ENCODE results near the gene ZNF625. TPM values are rescaled to one million over a fixed set of nuclear protein-coding genes. Genes with fewer than 3 reads are reported as not detected.

Gene ZNF625
- total RNA-seq, 1 donor from 2014 or later: 4.0 TPM

- no peaks in the 10 kb centered on the region for H3K27me3 ChIP-seq (ENCODE audit: low read depth)
- intact Hi-C loops (cut with micrococcal nuclease): no loop called here
- peaks cover 54% of the 10 kb centered on the region for H3K4me1 ChIP-seq
- peaks cover 7% of the 10 kb centered on the region for H3K36me3 ChIP-seq
- H3K9me3 ChIP-seq (replicated peaks): no peaks in the 10 kb centered on the region
- peak; percentile 96 for DNase-seq
- TF ChIP-seq, protein P1, sequence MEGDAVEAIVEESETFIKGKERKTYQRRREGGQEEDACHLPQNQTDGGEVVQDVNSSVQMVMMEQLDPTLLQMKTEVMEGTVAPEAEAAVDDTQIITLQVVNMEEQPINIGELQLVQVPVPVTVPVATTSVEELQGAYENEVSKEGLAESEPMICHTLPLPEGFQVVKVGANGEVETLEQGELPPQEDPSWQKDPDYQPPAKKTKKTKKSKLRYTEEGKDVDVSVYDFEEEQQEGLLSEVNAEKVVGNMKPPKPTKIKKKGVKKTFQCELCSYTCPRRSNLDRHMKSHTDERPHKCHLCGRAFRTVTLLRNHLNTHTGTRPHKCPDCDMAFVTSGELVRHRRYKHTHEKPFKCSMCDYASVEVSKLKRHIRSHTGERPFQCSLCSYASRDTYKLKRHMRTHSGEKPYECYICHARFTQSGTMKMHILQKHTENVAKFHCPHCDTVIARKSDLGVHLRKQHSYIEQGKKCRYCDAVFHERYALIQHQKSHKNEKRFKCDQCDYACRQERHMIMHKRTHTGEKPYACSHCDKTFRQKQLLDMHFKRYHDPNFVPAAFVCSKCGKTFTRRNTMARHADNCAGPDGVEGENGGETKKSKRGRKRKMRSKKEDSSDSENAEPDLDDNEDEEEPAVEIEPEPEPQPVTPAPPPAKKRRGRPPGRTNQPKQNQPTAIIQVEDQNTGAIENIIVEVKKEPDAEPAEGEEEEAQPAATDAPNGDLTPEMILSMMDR (IDR thresholded peaks at IDR 0.05; ENCODE audit: borderline replicate concordance): no peak
- peak within 1 kb of the TSS; percentile 97 for H3K27ac ChIP-seq (replicated peaks)
- H3K4me3 ChIP-seq: peak within 1 kb of the TSS; percentile 98
Measured at GRCh38 chr19:12162882-12163806, 6.6 kb upstream of the ZNF625 start, which contains the start of gene ZNF136. Gene ZNF136, plus strand, starts transcription at chr19:12163096. Its CDS starts 108 bp downstream, at chr19:12163204.

- Histone ChIP-seq H3K4me1 (peaks cover 54% of the 10 kb centered on the region), H3K27ac (replicated peaks) (peak overlapping the region; percentile 97), H3K27me3 (ENCODE audit: low read depth) (no peaks in the 10 kb centered on the region), H3K9me3 (replicated peaks) (no peaks in the 10 kb centered on the region), H3K36me3 (peaks cover 7% of the 10 kb centered on the region), H3K4me3 (peak overlapping the region; percentile 98)
- DNase-seq: no peak
- intact Hi-C loops (cut with micrococcal nuclease): no loop called here
- TF ChIP-seq, protein P1 (IDR thresholded peaks at IDR 0.05; ENCODE audit: borderline replicate concordance): no peak
Measured at GRCh38 chr19:12162513-12162881, 6.0 kb upstream of the ZNF625 start.

GRCh38 chr19:12159773-12160414, 3.4 kb upstream of the ZNF625 start:
- TF ChIP-seq, protein P1 (IDR thresholded peaks at IDR 0.05; ENCODE audit: borderline replicate concordance): no peak
- H3K9me3 ChIP-seq (replicated peaks): no peaks in the 10 kb centered on the region
- intact Hi-C loops (cut with micrococcal nuclease): no loop called here
- no peak overlapping the region for H3K27ac ChIP-seq (replicated peaks)
- no peak for DNase-seq
- H3K4me1 ChIP-seq: peaks cover 53% of the 10 kb centered on the region
- H3K36me3 ChIP-seq: peaks cover 3% of the 10 kb centered on the region
- no peaks in the 10 kb centered on the region for H3K27me3 ChIP-seq (ENCODE audit: low read depth)
- no peak overlapping the region for H3K4me3 ChIP-seq

DNA sequence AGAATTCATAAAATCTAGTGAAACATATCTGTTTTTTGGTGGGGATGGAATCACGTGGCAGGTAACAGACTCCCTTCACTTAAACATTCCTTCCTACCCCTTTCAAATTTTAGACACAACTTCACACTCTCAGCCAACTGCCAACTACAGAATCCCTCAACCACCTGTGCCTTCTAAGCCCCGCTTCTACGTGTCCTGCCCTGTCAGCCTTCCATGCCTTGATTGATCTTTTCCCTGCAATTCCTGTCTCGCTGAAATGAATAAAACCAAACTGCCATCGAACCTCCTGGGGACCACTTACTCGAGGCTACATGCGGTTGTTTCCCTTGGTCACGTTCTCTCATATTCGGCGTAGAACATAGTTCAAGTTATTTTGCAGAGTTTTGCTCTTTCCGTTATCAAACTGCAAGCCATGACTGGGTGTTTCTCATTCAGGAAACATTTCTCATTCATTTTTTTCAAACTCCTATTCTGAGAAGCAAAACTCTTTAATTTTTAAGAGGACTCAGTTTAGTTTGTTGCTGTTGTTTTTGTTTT, 1.1 kb downstream of the ZNF625 start:
- Histone ChIP-seq H3K9me3 (replicated peaks) (no peaks in the 10 kb centered on the region), H3K4me3 (peak overlapping the region; percentile 89), H3K27ac (replicated peaks) (peak overlapping the region; percentile 87), H3K27me3 (ENCODE audit: low read depth) (no peaks in the 10 kb centered on the region), H3K36me3 (peaks cover 25% of the 10 kb centered on the region), H3K4me1 (peaks cover 25% of the 10 kb centered on the region)
- intact Hi-C loops (cut with micrococcal nuclease): no loop called here
- TF ChIP-seq, protein P1 (IDR thresholded peaks at IDR 0.05; ENCODE audit: borderline replicate concordance): no peak
- no peak for DNase-seq

- H3K27me3 ChIP-seq (ENCODE audit: low read depth): no peaks in the 10 kb centered on the region
- DNase-seq: no peak
- peaks cover 16% of the 10 kb centered on the region for H3K9me3 ChIP-seq (replicated peaks)
- intact Hi-C loops (cut with micrococcal nuclease): no loop called here
- peaks cover 54% of the 10 kb centered on the region for H3K36me3 ChIP-seq
- TF ChIP-seq, protein P1 (IDR thresholded peaks at IDR 0.05; ENCODE audit: borderline replicate concordance): no peak
- H3K4me3 ChIP-seq: no peak overlapping the region
- peaks cover 11% of the 10 kb centered on the region for H3K4me1 ChIP-seq
- no peak overlapping the region for H3K27ac ChIP-seq (replicated peaks)
Measured at GRCh38 chr19:12145348-12145747, 11.2 kb downstream of the ZNF625 start.
